Measurements from ENCODE around the gene MAGEA12. TPM values are rescaled to one million over a fixed set of nuclear protein-coding genes. Genes with fewer than 3 reads are reported as not detected.
"Not testable (repeated sequence)": the region's sequence is repeated elsewhere in the genome, so short reads cannot be mapped to it uniquely, and the experiment has no call there.

The MAGEA12 gene, protein sequence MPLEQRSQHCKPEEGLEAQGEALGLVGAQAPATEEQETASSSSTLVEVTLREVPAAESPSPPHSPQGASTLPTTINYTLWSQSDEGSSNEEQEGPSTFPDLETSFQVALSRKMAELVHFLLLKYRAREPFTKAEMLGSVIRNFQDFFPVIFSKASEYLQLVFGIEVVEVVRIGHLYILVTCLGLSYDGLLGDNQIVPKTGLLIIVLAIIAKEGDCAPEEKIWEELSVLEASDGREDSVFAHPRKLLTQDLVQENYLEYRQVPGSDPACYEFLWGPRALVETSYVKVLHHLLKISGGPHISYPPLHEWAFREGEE
- polyA plus RNA-seq (ENCODE audit: insufficient read length), result not detected

DNA sequence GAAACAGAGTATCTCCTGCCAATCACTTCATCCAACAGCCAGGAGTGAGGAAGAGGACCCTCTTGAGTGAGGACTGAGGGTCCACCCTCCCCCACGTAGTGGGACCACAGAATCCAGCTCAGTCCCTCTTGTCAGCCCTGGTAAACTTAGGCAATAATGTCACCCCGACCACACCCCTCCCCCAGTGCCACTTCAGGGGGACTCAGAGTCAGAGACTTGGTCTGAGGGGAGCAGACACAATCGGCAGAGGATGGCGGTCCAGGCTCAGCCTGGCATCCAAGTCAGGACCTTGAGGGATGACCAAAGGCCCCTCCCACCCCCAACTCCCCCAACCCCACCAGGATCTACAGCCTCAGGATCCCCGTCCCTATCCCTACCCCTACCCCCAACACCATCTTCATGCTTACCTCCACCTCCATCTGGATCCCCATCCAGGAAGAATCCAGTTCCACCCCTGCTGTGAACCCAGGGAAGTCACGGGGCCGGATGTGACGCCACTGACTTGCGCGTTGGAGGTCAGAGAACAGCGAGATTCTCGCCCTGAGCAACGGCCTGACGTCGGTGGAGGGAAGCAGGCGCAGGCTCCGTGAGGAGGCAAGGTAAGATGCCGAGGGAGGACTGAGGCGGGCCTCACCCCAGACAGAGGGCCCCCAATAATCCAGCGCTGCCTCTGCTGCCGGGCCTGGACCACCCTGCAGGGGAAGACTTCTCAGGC lies at the start of gene MAGEA12, which contains the start of gene CSAG1:
Gene MAGEA12 (plus strand): TSS at position 497 of the 715 bp plus-strand sequence. CDS start 2,405 bp downstream, outside the sequence.
Gene CSAG1 (minus strand): TSS at position 461 of the 715 bp plus-strand sequence. CDS start 1,261 bp downstream, outside the sequence.
- DNase-seq, result no peak

DNA sequence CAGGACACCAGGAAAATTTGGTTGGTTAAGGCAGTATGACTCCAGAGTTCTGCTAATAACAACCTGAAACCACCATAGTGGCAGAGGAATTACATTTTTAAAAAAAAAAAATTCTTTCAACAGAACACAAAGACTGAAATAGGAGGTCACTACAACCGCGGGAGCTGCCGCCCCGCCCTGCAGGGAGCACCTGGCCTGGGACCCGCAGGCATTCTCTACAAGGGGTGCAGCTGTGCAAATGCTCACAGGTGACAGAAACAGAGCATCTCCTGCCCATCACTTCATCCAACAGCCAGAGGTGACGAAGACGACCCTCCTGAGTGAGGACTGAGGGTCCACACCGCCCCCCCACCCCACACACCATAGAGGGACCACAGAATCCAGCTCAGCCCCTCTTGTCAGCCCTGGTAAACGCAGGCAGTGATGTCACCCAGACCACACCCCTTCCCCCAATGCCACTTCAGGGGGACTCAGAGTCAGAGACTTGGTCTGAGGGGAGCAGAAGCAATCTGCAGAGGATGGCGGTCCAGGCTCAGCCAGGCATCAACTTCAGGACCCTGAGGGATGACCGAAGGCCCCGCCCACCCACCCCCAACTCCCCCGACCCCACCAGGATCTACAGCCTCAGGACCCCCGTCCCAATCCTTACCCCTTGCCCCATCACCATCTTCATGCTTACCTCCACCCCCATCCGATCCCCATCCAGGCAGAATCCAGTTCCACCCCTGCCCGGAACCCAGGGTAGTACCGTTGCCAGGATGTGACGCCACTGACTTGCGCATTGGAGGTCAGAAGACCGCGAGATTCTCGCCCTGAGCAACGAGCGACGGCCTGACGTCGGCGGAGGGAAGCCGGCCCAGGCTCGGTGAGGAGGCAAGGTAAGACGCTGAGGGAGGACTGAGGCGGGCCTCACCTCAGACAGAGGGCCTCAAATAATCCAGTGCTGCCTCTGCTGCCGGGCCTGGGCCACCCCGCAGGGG lies 35.3 kb upstream of the MAGEA12 start, which contains the start of gene MAGEA3:
Gene MAGEA3 (plus strand): TSS at position 843 of the 980 bp plus-strand sequence. CDS start 2,039 bp downstream, outside the sequence.
- DNase-seq, result not testable (repeated sequence)

DNA sequence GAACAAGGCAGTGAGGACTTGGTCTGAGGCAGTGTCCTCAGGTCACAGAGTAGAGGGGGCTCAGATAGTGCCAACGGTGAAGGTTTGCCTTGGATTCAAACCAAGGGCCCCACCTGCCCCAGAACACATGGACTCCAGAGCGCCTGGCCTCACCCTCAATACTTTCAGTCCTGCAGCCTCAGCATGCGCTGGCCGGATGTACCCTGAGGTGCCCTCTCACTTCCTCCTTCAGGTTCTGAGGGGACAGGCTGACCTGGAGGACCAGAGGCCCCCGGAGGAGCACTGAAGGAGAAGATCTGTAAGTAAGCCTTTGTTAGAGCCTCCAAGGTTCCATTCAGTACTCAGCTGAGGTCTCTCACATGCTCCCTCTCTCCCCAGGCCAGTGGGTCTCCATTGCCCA lies 33.2 kb upstream of the MAGEA12 start:
- not testable (repeated sequence) for DNase-seq

DNA sequence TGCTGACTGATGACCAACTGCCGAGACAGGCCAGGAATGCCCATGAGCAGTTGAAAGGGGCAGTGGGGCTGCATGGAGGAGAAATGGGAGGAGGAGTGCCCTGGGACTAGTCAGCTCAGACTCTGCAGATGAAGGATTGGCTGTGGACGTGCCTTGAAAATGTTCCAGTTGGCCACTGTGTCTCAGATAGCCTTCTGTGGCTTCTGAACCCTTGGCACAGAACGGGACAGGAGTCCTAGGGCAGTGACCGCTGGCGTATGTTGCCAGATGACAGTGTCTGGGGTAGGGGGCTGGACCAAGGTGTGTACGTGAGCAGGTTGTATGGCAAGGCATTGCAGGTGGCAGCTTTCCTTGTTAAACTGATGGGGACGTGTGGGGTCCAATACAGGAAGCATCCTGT lies 27.1 kb upstream of the MAGEA12 start:
- not testable (repeated sequence) for DNase-seq

DNA sequence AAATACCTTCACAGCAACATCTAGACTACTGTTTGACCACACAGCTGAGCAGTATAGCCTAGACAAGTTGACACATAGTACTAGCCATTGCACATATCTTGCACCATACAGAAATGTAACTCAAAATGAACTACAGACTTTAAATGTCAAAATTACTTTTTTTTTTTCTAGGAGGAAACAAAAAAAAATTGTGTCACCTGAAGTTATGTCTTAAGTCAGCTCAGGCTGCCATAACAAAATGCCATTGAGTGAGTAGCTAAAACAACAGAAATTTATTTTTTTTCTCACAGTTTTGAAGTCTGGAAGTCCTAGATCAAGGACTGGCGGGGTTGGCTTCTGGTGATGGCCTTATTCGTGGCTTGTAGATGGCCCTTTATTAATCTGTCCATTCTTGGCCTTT lies 24.4 kb upstream of the MAGEA12 start, which contains the start of gene CSAG2:
Gene CSAG2 (minus strand): TSS at position 101 of the 400 bp plus-strand sequence. CDS start 161 bp downstream, outside the sequence.
- DNase-seq, result not testable (repeated sequence)

DNA sequence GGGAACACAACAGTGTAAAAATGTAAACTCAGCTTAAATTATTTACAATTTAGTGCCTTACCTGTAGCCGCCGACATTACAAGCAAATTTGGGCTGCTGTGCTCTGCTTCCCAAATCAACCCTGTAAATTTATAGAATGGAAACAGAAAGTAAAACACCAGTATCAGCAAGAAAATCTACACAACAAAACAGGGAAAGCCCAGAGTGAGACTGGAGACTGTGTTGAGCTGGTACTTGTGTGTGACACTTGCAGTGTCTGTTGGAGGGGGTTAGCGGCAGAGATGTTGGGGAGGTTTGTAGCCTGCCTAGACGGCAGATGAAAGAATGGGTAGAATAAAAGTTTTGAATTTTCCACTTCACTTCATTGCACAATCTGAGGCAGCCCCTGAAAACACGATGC lies 20.4 kb upstream of the MAGEA12 start:
- DNase-seq, result not testable (repeated sequence)

DNA sequence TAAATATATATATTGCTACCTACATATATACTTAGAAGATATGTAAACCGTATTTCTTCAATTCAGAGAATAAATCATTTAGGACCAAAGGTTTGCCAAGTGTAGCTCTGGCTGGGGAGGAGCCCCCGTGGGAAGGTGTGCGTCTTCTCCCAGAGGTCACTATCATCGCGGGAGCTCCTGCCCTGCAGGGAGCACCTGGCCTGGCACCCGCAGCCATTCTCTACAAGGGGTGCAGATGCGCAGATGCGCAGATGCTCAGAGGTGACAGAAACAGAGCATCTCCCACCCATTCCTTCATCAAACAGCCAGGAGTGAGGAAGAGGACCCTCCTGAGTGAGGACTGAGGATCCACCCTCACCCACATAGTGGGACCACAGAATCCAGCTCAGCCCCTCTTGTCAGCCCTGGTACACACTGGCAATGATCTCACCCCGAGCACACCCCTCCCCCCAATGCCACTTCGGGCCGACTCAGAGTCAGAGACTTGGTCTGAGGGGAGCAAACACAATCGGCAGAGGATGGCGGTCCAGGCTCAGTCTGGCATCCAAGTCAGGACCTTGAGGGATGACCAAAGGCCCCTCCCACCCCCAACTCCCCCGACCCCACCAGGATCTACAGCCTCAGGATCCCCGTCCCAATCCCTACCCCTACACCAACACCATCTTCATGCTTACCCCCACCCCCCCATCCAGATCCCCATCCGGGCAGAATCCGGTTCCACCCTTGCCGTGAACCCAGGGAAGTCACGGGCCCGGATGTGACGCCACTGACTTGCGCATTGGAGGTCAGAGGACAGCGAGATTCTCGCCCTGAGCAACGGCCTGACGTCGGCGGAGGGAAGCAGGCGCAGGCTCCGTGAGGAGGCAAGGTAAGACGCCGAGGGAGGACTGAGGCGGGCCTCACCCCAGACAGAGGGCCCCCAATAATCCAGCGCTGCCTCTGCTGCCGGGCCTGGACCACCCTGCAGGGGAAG lies 19.5 kb upstream of the MAGEA12 start, which contains the start of gene MAGEA2B:
Gene MAGEA2B (plus strand): TSS at position 814 of the 973 bp plus-strand sequence. CDS start 2,479 bp downstream, outside the sequence.
- DNase-seq, result not testable (repeated sequence)

DNA sequence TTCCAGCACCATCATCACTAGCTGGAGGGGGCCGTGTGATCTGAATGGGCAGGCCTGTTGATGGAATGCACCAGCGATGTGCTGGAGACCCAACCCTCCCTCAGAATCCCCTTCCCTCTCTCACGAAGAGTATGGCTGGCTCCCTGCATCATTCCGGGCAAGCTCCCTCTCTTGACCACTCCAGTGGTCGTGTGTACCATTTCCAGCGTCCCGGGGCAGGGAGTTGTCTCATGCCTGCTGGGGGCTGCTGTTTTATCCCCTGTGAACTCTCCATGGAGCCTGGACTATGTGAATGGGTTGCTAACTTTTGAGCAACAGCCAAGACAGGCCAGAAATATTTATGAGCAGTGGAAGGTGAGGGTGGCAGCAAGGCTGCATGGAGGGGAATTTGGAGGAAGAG lies 8.1 kb upstream of the MAGEA12 start:
- no peak for DNase-seq

DNA sequence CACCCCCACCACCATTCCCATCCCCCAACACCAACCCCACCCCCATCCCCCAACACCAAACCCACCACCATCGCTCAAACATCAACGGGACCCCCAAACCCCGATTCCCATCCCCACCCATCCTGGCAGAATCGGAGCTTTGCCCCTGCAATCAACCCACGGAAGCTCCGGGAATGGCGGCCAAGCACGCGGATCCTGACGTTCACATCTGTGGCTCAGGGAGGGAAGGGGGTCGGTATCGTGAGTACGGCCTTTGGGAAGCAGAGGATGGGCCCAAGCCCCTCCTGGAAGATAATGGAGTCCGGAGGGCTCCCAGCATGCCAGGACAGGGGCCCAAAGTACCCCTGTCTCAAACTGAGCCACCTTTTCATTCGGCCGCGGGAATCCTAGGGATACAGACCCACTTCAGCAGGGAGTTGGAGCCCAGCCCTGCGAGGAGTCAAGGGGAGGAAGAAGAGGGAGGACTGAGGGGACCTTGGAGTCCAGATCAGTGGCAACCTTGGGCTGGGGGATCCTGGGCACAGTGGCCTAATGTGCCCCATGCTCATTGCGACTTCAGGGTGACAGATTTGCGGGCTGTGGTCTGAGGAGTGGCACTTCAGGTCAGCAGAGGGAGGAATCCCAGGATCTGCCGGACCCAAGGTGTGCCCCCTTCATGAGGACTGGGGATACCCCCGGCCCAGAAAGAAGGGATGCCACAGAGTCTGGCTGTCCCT lies 744 bp downstream of the MAGEA12 start:
- not testable (repeated sequence) for DNase-seq

DNA sequence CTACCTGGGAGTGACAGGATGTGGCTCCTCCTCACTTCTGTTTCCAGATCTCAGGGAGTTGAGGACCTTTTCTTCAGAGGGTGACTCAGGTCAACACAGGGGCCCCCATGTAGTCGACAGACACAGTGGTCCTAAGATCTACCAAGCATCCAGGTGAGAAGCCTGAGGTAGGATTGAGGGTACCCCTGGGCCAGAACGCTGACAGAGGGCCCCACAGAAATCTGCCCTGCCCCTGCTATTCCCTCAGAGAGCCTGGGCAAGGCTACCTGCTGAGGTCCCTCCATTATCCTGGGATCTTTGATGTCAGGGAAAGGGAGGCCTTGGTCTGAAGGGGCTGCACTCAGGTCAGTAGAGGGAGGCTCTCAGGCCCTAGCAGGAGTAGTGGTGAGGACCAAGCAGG lies 1.5 kb downstream of the MAGEA12 start:
- DNase-seq, result no peak

DNA sequence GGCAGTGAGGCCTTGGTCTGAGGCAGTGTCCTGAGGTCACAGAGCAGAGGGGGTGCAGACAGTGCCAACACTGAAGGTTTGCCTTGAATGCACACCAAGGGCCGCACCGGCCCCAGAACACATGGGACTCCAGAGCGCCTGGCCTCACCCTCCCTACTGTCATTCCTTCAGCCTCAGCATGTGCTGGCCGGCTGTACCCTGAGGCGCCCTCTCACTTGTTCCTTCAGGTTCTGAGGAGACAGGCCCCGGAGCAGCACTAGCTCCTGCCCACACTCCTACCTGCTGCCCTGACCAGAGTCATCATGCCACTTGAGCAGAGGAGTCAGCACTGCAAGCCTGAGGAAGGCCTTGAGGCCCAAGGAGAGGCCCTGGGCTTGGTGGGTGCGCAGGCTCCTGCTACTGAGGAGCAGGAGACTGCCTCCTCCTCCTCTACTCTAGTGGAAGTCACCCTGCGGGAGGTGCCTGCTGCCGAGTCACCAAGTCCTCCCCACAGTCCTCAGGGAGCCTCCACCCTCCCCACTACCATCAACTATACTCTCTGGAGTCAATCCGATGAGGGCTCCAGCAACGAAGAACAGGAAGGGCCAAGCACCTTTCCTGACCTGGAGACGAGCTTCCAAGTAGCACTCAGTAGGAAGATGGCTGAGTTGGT lies 2.4 kb downstream of the MAGEA12 start:
- no peak for DNase-seq

DNA sequence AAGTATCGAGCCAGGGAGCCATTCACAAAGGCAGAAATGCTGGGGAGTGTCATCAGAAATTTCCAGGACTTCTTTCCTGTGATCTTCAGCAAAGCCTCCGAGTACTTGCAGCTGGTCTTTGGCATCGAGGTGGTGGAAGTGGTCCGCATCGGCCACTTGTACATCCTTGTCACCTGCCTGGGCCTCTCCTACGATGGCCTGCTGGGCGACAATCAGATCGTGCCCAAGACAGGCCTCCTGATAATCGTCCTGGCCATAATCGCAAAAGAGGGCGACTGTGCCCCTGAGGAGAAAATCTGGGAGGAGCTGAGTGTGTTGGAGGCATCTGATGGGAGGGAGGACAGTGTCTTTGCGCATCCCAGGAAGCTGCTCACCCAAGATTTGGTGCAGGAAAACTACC lies 3.0 kb downstream of the MAGEA12 start:
- DNase-seq, result not testable (repeated sequence)

DNA sequence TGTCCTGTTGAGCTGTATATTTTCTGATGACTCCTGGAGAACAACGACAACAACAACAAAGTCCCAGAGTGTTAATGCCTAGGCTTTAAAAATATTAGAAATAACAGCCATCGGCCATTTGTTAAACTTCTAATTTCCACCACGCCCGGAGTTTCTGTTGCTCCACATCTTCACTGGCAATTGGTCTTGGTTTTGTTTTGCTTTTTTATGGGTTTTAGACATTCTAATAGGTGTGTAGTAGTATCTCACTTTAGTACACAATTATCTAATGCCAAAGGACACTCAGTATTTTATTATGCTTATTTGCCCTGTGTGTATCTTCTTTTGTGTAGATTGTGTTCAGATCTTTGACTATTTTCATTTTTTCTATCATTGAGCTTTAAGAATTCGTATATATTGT lies 5.0 kb downstream of the MAGEA12 start:
- DNase-seq, result no peak

DNA sequence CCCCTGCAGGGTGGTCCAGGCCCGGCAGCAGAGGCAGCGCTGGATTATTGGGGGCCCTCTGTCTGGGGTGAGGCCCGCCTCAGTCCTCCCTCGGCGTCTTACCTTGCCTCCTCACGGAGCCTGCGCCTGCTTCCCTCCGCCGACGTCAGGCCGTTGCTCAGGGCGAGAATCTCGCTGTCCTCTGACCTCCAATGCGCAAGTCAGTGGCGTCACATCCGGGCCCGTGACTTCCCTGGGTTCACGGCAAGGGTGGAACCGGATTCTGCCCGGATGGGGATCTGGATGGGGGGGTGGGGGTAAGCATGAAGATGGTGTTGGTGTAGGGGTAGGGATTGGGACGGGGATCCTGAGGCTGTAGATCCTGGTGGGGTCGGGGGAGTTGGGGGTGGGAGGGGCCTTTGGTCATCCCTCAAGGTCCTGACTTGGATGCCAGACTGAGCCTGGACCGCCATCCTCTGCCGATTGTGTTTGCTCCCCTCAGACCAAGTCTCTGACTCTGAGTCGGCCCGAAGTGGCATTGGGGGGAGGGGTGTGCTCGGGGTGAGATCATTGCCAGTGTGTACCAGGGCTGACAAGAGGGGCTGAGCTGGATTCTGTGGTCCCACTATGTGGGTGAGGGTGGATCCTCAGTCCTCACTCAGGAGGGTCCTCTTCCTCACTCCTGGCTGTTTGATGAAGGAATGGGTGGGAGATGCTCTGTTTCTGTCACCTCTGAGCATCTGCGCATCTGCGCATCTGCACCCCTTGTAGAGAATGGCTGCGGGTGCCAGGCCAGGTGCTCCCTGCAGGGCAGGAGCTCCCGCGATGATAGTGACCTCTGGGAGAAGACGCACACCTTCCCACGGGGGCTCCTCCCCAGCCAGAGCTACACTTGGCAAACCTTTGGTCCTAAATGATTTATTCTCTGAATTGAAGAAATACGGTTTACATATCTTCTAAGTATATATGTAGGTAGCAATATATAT lies 20.4 kb downstream of the MAGEA12 start, which contains the start of gene MAGEA2:
Gene MAGEA2 (minus strand): TSS at position 157 of the 965 bp plus-strand sequence. CDS start 2,479 bp downstream, outside the sequence.
- DNase-seq, result not testable (repeated sequence)

DNA sequence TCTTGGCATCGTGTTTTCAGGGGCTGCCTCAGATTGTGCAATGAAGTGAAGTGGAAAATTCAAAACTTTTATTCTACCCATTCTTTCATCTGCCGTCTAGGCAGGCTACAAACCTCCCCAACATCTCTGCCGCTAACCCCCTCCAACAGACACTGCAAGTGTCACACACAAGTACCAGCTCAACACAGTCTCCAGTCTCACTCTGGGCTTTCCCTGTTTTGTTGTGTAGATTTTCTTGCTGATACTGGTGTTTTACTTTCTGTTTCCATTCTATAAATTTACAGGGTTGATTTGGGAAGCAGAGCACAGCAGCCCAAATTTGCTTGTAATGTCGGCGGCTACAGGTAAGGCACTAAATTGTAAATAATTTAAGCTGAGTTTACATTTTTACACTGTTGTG lies 21.3 kb downstream of the MAGEA12 start:
- DNase-seq, result not testable (repeated sequence)

DNA sequence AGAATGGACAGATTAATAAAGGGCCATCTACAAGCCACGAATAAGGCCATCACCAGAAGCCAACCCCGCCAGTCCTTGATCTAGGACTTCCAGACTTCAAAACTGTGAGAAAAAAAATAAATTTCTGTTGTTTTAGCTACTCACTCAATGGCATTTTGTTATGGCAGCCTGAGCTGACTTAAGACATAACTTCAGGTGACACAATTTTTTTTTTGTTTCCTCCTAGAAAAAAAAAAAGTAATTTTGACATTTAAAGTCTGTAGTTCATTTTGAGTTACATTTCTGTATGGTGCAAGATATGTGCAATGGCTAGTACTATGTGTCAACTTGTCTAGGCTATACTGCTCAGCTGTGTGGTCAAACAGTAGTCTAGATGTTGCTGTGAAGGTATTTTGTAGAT lies 25.4 kb downstream of the MAGEA12 start, which contains the start of gene CSAG3:
Gene CSAG3 (plus strand): TSS at position 301 of the 400 bp plus-strand sequence.
- DNase-seq, result not testable (repeated sequence)

DNA sequence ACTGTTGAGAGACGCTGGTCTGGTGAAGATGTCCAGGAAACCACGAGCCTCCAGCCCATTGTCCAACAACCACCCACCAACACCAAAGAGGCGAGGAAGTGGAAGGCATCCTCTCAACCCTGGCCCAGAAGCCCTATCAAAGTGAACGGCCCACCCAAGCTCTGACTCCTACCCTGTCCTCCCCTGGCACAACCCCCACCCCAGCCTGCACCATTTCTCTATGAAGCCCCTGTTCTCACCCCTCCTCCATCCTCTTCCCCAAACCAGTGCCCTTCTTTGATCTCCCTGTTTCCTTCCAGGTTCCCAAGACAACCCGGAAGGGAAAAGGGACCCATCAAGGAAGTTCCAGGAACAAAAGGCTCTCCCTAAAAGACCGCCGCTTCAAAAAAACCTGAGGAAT lies 26.0 kb downstream of the MAGEA12 start:
- not testable (repeated sequence) for DNase-seq

DNA sequence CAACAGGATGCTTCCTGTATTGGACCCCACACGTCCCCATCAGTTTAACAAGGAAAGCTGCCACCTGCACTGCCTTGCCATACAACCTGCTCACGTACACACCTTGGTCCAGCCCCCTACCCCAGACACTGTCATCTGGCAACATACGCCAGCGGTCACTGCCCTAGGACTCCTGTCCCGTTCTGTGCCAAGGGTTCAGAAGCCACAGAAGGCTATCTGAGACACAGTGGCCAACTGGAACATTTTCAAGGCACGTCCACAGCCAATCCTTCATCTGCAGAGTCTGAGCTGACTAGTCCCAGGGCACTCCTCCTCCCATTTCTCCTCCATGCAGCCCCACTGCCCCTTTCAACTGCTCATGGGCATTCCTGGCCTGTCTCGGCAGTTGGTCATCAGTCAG lies 28.0 kb downstream of the MAGEA12 start:
- DNase-seq, result not testable (repeated sequence)
